ENCODE data around the gene BBS7. TPM values are rescaled to one million over a fixed set of nuclear protein-coding genes. Genes with fewer than 3 reads are reported as not detected.

Gene BBS7
- total and polyA plus RNA-seq, 9 of the 15 experiments (the other 6 are each of a cell fraction or from before 2014, with no cell fraction given), result 13.4 to 25.8 (median 16.4) TPM

- no TSS peak for BruUV-seq (replicated peaks)
- no peak overlapping the region for H3K9ac ChIP-seq (ENCODE audit: insufficient read depth in 1 of 2, low read depth in 2 of 2, low read length in 2 of 2)
- no peaks in the 10 kb centered on the region for H3K9me1 ChIP-seq (ENCODE audit: control insufficient read depth, insufficient read depth, low read length)
- peaks cover 7% of the 10 kb centered on the region; the same call in 2 of the 3 replicates for H3K36me3 ChIP-seq (ENCODE audit: control insufficient read depth, insufficient read depth, low read length)
- in situ Hi-C loops (cut with MboI) (no loop called here), intact Hi-C loops (cut with micrococcal nuclease) (no loop called here)
- POLR2A ChIA-PET, result no interaction called here
- ATAC-seq (no peak), DNase-seq (ENCODE audit: extremely low read depth in 1 of 4, low spot score in 3 of 4) (no peak), FAIRE-seq (no peak)
- no peak overlapping the region for H3K4me3 ChIP-seq
- no peak overlapping the region for H3K4me2 ChIP-seq (ENCODE audit: insufficient read depth, low read length)
- H3K27me3 ChIP-seq (ENCODE audit: control insufficient read depth in 2 of 2, insufficient read depth in 2 of 2, low read length in 2 of 2), result no peaks in the 10 kb centered on the region
- no peak overlapping the region for H2AFZ ChIP-seq (ENCODE audit: low read depth, low read length)
- no peaks in the 10 kb centered on the region for H3K79me2 ChIP-seq (ENCODE audit: control insufficient read depth, insufficient read depth, low read length)
- 57% methylated on average over 6 of the region's 6 CpGs for WGBS (ENCODE audit: insufficient coverage, low coverage, missing lambda C conversion rate)
- no peak overlapping the region for H3K27ac ChIP-seq (ENCODE audit: extremely low read depth, low read depth, low read length)
- no peaks in the 10 kb centered on the region for H3K9me3 ChIP-seq (replicated peaks; ENCODE audit: control insufficient read depth, insufficient read depth, low read depth, low read length)
- CTCF ChIA-PET (ENCODE audit: low intra/inter-chr PET ratio), result no interaction called here
- H4K20me1 ChIP-seq (replicated peaks; ENCODE audit: control insufficient read depth, insufficient read depth, low read length), result no peaks in the 10 kb centered on the region
- no peaks in the 10 kb centered on the region for H3K4me1 ChIP-seq (replicated peaks in 1 of 2; ENCODE audit: control insufficient read depth in 2 of 2, insufficient read depth in 2 of 2, low read length in 2 of 2)
- TF ChIP-seq NEUROD1 (IDR thresholded peaks at IDR 0.05; ENCODE audit: borderline replicate concordance, low read depth, low read length, partially characterized antibody), result no peak
- no peak for TF ChIP-seq REST (IDR thresholded peaks at IDR 0.05; ENCODE audit: borderline replicate concordance)
- no peak for TF ChIP-seq REST (CRISPR knock-in tag; IDR thresholded peaks at IDR 0.05; ENCODE audit: low read depth)
- TF ChIP-seq L3MBTL2 (IDR thresholded peaks at IDR 0.05), result no peak
- no peak for TF ChIP-seq E2F8 (IDR thresholded peaks at IDR 0.05; ENCODE audit: low read depth, partially characterized antibody)
- no peak for TF ChIP-seq SREBF2 (CRISPR knock-in tag; IDR thresholded peaks at IDR 0.05)
- no peak for TF ChIP-seq EP300 (IDR thresholded peaks at IDR 0.05; ENCODE audit: low read length)
Measured at GRCh38 chr4:121846662-121847061, 23.6 kb downstream of the BBS7 start.
